HCT116 (cell line): ENCODE measurements around the gene USP1. TPM values are rescaled to one million over a fixed set of nuclear protein-coding genes. Genes with fewer than 3 reads are reported as not detected.

Experiments used
- ATAC-seq: fragments of 200-7000 bp; cut with Tn5 transposase; 2 replicates; pipeline ENCODE4 v1.9.1; 2020; ENCODE audit warnings: mild to moderate bottlenecking, moderate library complexity
- BruUV-seq: library from RNA; stranded (reverse); fragments of 400-500 nt; replicated peaks from 2 replicates; lab custom pipeline; 2021; lab: Mats Ljungman, UMichigan
- CTCF ChIA-PET: fragments of 300-600 bp; sonication (Branson Sonifier 250); formaldehyde crosslinking; loops from one replicate; lab custom pipeline; 2021; ENCODE audit warnings: antibody characterized with exemption; lab: Charles Lee
- POLR2A ChIA-PET: fragments of 300-600, 350-600 bp; sonication (Branson Sonifier 250); formaldehyde crosslinking; loops from one replicate; lab custom pipeline; 2021; ENCODE audit warnings: antibody characterized with exemption; lab: Charles Lee
- RAD21 ChIA-PET, 2 experiments: fragments of 300-600 bp; sonication (Branson Sonifier 250); formaldehyde crosslinking; loops; one replicate each; lab custom pipeline; 2023; ENCODE audit warnings: low total read pairs in 2 of 2; ENCODE audit not compliant: uncharacterized antibody in 2 of 2, unreplicated experiment in 2 of 2, low non-redundant PET in 1 of 2; lab: Charles Lee
- DNase-seq: peaks from one replicate; pipeline ENCODE4 v3.0.0-alpha.2; 2010; ENCODE audit warnings: low read depth, low spot score
- H2AFZ ChIP-seq: fragments of 200-600 bp; shearing (Covaris generic), sonication (generic); 2 replicates; pipeline ENCODE4 v1.6.1; 2017; ENCODE audit warnings: low read depth, mixed run types, mixed read lengths, antibody characterized with exemption, low read length; ENCODE audit not compliant: poor library complexity, severe bottlenecking
- H3K27ac ChIP-seq: 2 replicates; pipeline ENCODE4 v1.5.1; 2012; ENCODE audit warnings: low read depth, low read length
- H3K27me3 ChIP-seq: fragments of 200-600 bp; sonication (generic); 2 replicates; pipeline ENCODE4 v1.6.1; 2016; ENCODE audit warnings: mixed run types, low read length, mixed read lengths; ENCODE audit not compliant: insufficient read depth
- H3K36me3 ChIP-seq, 2 experiments: fragments of 200-500 bp in 1 of 2; fragments of 200-600 bp in 1 of 2; sonication (Bioruptor generic) in 1 of 2; sonication (generic) in 1 of 2; 2 replicates each; pipeline versions ENCODE4 v1.5.1 to v1.6.1; 2014 to 2016; ENCODE audit warnings: low read length in 2 of 2, inconsistent platforms in 1 of 2, mixed read lengths in 1 of 2, mixed run types in 1 of 2; ENCODE audit not compliant: insufficient read depth in 2 of 2, control insufficient read depth in 1 of 2
- H3K4me1 ChIP-seq, 2 experiments: fragments of 200-600 bp in 1 of 2; sonication (generic) in 1 of 2; 2 replicates each; pipeline versions ENCODE4 v1.5.1 to v1.6.1; 2012 to 2017; ENCODE audit warnings: low read length in 2 of 2, inconsistent platforms in 1 of 2, mild to moderate bottlenecking in 1 of 2, mixed read lengths in 1 of 2, mixed run types in 1 of 2, moderate library complexity in 1 of 2; ENCODE audit not compliant: insufficient read depth in 2 of 2, control insufficient read depth in 1 of 2
- H3K4me2 ChIP-seq: fragments of 200-600 bp; sonication (generic); 2 replicates; pipeline ENCODE4 v1.6.1; 2017; ENCODE audit warnings: mixed run types, low read length, mixed read lengths
- H3K4me3 ChIP-seq, 2 experiments: fragments of 200-600 bp in 1 of 2; sonication (generic) in 1 of 2; replicated peaks in 1 of 2; 2 replicates each; pipeline ENCODE4 v1.5.1; 2011 to 2016; ENCODE audit warnings: low read length in 2 of 2, control low read depth in 1 of 2, low read depth in 1 of 2, mild to moderate bottlenecking in 1 of 2, mixed read lengths in 1 of 2, mixed run types in 1 of 2
- H3K79me2 ChIP-seq: fragments of 200-600 bp; sonication (generic); 2 replicates; pipeline ENCODE4 v1.6.1; 2017; ENCODE audit warnings: mild to moderate bottlenecking, mixed run types, low read length, moderate library complexity, mixed read lengths; ENCODE audit not compliant: insufficient read depth
- H3K9ac ChIP-seq: fragments of 200-600 bp; sonication (generic); 2 replicates; pipeline ENCODE4 v1.6.1; 2016; ENCODE audit warnings: low read length, mixed read lengths
- H3K9me2 ChIP-seq: fragments of 200-600 bp; sonication (generic), shearing (Covaris generic); 2 replicates; pipeline ENCODE4 v1.6.1; 2017; ENCODE audit warnings: mixed run types, mild to moderate bottlenecking, moderate library complexity; ENCODE audit not compliant: insufficient read depth
- H3K9me3 ChIP-seq, 2 experiments: fragments of 200-500 bp in 1 of 2; fragments of 200-600 bp in 1 of 2; sonication (Bioruptor generic) in 1 of 2; sonication (generic) in 1 of 2; 2 replicates each; pipeline ENCODE4 v1.6.1; 2014 to 2017; ENCODE audit warnings: low read length in 2 of 2, mixed read lengths in 2 of 2, inconsistent platforms in 1 of 2, low read depth in 1 of 2, mild to moderate bottlenecking in 1 of 2, mixed run types in 1 of 2, moderate library complexity in 1 of 2; ENCODE audit not compliant: control insufficient read depth in 1 of 2, insufficient read depth in 1 of 2
- H4K20me1 ChIP-seq: fragments of 200-600 bp; sonication (generic), shearing (Covaris generic); 2 replicates; pipeline ENCODE4 v1.6.1; 2017; ENCODE audit warnings: mixed run types, mild to moderate bottlenecking, moderate library complexity; ENCODE audit not compliant: insufficient read depth
- CEBPB ChIP-seq: IDR thresholded peaks from 2 replicates; pipeline ENCODE4 v1.6.1; 2012; ENCODE audit warnings: low read depth
- EGR1 ChIP-seq: IDR thresholded peaks from 2 replicates; pipeline ENCODE4 v1.6.1; 2012; ENCODE audit warnings: low read depth
- FOSL1 ChIP-seq: IDR thresholded peaks from 2 replicates; pipeline ENCODE4 v1.6.1; 2012; ENCODE audit warnings: low read depth
- JUND ChIP-seq: IDR thresholded peaks from 2 replicates; pipeline ENCODE4 v1.6.1; 2012
- POLR2A ChIP-seq: IDR thresholded peaks from 2 replicates; pipeline ENCODE4 v1.7.0; 2011; ENCODE audit warnings: borderline replicate concordance; ENCODE audit not compliant: insufficient read depth, insufficient read length; ENCODE audit errors: extremely low read depth
- TCF7L2 ChIP-seq: IDR thresholded peaks from 2 replicates; pipeline ENCODE4 v1.7.0; 2011; ENCODE audit warnings: borderline replicate concordance, inconsistent platforms; ENCODE audit not compliant: insufficient read depth, insufficient read length; ENCODE audit errors: extremely low read depth
- ZFX ChIP-seq: fragments of 450-650 bp; IDR thresholded peaks from 2 replicates; pipeline ENCODE4 v1.6.1; 2017
- intact Hi-C: fragments of 100-400 bp; cut with micrococcal nuclease; formaldehyde crosslinking; loops from 2 replicates; pipeline ENCODE4 v1.10.0; 2022
- total RNA-seq: library from RNA; stranded (reverse); gene quantifications from one replicate; pipeline ENCODE4 v1.2.1, GENCODE V29; 2021; ENCODE audit not compliant: unreplicated experiment
- TF ChIP-seq, protein P1 (sequence below): IDR thresholded peaks from 2 replicates; pipeline ENCODE4 v1.6.1; 2012

The USP1 gene
- total RNA-seq, 1 experiment from 2014 or later: 37.8 TPM

DNA sequence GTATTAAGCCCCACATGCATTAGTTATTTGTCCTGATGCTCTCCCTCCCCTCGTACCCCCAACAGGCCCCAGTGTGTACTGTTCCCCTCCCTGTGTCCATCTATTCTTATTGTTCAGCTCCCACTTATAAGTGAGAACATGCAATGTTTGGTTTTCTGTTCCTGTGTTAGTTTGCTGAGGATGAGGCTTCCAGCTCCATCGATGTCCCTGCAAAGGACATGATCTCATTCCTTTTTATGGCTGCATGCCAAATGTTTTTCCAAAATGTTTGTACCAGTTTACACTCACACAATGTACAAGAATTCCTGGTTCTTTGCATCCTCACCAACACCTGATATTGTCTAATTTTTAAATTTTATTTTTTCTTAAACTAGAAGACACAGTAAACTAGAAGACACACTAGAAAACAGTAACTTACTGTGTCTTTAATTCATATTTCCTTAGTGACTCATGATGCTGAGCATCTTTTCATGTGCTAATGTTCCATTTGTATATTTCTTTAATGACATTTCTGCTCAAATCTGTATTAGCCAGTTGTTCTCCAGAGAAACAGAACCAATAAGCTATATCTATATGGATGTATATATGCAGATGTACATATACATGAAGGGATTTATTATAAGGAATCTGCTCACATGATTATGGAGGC is 19.4 kb upstream of the USP1 start:
- Histone ChIP-seq H3K4me3 (no peak overlapping the region), H3K9me2 (no peaks in the 10 kb centered on the region), H3K27ac (no peak overlapping the region), H3K4me1 (no peaks in the 10 kb centered on the region), H3K79me2 (no peaks in the 10 kb centered on the region), H3K4me2 (no peak overlapping the region), H3K27me3 (no peaks in the 10 kb centered on the region), H4K20me1 (no peaks in the 10 kb centered on the region)
- no peak for ATAC-seq
- ChIA-PET POLR2A (no interaction called here), RAD21 (interaction anchor here in 1 of 2 experiments (0.7 kb wide), 1 partner anchor 1345 kb away, joined by 3 read pairs; no protein-coding TSS in a partner anchor), CTCF (interaction anchor here (0.8 kb wide), 1 partner anchor 10 kb away, joined by 3 read pairs; no protein-coding TSS in a partner anchor)
- no peak for DNase-seq
- intact Hi-C loops: no loop called here
- TF ChIP-seq, protein P1, sequence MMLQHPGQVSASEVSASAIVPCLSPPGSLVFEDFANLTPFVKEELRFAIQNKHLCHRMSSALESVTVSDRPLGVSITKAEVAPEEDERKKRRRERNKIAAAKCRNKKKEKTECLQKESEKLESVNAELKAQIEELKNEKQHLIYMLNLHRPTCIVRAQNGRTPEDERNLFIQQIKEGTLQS: no peak
- TF ChIP-seq, all 23 proteins: peak for 0
- BruUV-seq: no TSS peak
- Histone ChIP-seq H3K9me3 (no peaks in the 10 kb centered on the region), H3K36me3 (no peaks in the 10 kb centered on the region), H2AFZ (no peak overlapping the region), H3K9ac (no peak overlapping the region)

DNA sequence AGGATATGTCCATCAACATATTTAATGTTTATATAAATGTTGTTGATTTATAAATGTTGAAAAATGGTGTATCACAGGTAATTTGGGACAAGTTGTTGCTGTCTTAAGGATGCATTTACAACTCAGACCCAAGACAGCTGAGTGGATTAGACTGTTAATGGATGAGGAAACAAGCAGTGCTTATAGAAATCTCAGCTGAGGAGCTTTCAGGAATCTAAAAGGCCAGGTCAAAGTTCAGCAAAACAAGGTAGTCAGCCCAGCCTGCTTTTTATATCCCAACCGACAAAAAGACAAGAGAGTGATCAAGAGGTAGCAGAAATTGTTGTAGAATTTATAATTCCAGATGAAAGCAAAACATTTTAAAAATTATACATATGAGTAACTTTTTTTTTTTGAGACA is 16.6 kb upstream of the USP1 start:
- POLR2A ChIA-PET: no interaction called here
- no peak overlapping the region for H3K9ac ChIP-seq

More for the DNA sequence above, 16.6 kb upstream of the USP1 start:
- Histone ChIP-seq H3K79me2 (no peaks in the 10 kb centered on the region), H3K27ac (no peak overlapping the region), H3K4me1 (peaks cover 0 to 11% of the 10 kb centered on the region in 2 experiments; a peak in 3 of 4 replicates), H3K4me2 (no peak overlapping the region), H3K9me3 (no peaks in the 10 kb centered on the region), H3K4me3 (no peak overlapping the region), H4K20me1 (no peaks in the 10 kb centered on the region), H3K36me3 (no peaks in the 10 kb centered on the region), H3K27me3 (no peaks in the 10 kb centered on the region), H2AFZ (no peak overlapping the region), H3K9me2 (no peaks in the 10 kb centered on the region)
- intact Hi-C loops: no loop called here
- BruUV-seq: no TSS peak
- no peak for ATAC-seq
- no peak for TF ChIP-seq CEBPB
- TF ChIP-seq, protein P1: no peak
- TF ChIP-seq POLR2A: no peak
- TF ChIP-seq JUND: no peak
- no peak for TF ChIP-seq TCF7L2
- TF ChIP-seq EGR1: no peak
- no peak for TF ChIP-seq FOSL1
- TF ChIP-seq ZFX: no peak
- ChIA-PET RAD21 (no interaction called here), CTCF (no interaction called here)
- DNase-seq: no peak
